NK-92 (cell line): ENCODE data around the gene CRAMP1.

Experiments used
- DNase-seq: peaks from one replicate; lab custom pipeline; 2025; ENCODE audit not compliant: unreplicated experiment; lab: John Stamatoyannopoulos, UW

The CRAMP1 gene, protein sequence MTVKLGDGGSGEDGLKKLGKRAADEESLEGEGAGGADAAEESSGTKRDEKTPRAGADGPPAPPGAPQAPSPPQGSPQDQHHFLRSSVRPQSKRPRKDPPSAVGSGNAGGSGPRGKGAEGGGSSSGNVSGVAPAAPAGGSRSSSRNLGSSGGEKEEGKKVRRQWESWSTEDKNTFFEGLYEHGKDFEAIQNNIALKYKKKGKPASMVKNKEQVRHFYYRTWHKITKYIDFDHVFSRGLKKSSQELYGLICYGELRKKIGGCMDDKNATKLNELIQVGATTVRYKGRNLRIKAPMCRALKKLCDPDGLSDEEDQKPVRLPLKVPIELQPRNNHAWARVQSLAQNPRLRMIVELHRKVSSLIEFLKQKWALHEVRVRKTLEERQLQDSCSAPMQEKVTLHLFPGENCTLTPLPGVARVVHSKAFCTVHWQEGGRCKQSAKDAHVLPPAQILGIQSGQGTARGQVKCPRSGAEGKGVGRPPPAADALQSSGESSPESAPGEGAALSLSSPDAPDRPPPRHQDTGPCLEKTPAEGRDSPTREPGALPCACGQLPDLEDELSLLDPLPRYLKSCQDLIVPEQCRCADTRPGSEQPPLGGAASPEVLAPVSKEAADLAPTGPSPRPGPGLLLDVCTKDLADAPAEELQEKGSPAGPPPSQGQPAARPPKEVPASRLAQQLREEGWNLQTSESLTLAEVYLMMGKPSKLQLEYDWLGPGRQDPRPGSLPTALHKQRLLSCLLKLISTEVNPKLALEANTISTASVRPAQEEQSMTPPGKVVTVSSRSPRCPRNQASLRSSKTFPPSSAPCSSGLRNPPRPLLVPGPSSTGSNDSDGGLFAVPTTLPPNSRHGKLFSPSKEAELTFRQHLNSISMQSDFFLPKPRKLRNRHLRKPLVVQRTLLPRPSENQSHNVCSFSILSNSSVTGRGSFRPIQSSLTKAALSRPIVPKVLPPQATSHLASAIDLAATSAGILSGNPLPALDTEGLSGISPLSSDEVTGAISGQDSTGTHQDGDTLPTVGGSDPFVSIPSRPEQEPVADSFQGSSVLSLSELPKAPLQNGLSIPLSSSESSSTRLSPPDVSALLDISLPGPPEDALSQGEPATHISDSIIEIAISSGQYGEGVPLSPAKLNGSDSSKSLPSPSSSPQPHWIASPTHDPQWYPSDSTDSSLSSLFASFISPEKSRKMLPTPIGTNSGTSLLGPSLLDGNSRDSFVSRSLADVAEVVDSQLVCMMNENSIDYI (N-terminal part only)

DNA sequence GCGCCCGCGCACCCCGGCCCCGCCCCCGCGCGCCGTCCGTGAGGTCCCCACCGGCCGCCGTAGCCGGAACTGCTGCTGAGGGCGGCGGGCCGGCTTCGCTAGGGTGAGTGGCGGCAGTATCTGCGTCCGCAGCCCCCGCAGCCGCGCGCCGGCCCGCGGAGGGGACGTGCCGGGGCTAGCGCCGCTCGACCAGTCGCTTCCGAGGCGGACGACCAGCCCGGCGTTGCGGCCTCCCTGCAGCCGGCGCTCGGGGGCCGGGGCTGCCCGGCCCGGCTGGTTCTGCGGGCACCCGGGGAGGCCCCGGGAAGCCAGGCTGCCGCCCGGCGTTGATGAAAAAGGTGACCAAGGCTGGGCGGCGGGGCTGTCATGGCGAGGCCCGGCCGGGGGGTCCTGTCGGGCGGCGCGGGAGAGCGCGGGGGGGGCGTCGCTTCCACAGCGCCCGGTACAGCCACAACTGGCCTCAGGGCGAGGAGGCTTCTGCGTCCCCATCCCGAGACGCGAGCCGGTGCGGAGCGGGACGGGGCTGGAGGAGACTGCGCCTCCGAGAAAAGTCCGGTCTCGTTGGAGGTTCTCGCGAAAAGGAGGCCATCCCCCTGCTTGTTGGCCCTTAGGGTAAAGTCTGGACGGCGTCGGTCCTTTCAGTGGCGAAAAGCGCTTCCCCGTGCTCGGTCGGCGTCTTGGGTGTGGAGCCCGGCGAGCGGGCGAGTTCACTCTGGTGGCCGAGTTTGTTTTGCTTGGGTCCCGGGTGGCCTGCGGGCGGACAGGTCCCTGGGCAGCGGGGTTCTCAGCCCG lies at the start of gene CRAMP1:
CRAMP1 (plus strand) TSS at position 41 of the 792 bp plus-strand sequence. CDS start 2,280 bp downstream, outside the sequence.
- DNase-seq = no peak

DNA sequence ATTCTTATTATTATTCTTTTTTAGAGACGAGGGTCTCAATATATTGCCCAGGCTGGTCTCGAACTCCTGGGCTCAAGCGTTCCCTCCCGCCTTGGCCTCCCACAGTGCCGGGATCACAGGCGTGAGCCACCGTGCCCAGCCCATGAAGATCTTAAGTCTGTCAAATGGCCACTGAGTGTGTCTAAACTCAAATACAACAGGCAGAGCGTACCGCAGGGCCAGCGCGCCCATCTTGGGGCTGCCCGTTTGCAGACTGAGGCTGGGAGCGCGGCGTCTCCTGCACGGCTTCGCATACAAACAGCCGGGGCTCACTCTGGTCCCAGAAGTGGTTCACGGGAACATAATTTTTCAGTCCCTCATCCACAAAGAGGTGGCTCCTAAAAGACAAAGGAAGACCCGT lies 48.4 kb upstream of the CRAMP1 start:
- DNase-seq = no peak

DNA sequence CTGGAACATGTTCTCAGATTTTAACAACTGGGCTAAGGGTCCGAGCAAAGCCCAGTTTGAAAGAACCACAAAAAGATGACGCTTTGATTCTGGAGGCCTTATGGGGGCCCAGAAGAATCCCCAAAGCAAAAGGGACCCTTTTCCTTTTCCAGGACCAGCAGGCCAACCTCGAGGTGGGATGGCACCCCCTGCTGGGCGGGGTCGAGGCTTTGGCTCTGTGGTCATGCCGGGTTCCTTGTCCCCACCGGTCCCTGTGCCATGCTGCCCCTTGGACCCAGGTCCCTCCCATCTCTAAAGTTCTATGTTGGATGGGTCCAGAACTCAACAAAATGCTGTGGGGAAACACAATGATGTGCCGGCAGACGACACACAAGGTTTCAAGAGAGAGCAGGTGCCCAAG lies 47.8 kb upstream of the CRAMP1 start:
- DNase-seq = no peak

DNA sequence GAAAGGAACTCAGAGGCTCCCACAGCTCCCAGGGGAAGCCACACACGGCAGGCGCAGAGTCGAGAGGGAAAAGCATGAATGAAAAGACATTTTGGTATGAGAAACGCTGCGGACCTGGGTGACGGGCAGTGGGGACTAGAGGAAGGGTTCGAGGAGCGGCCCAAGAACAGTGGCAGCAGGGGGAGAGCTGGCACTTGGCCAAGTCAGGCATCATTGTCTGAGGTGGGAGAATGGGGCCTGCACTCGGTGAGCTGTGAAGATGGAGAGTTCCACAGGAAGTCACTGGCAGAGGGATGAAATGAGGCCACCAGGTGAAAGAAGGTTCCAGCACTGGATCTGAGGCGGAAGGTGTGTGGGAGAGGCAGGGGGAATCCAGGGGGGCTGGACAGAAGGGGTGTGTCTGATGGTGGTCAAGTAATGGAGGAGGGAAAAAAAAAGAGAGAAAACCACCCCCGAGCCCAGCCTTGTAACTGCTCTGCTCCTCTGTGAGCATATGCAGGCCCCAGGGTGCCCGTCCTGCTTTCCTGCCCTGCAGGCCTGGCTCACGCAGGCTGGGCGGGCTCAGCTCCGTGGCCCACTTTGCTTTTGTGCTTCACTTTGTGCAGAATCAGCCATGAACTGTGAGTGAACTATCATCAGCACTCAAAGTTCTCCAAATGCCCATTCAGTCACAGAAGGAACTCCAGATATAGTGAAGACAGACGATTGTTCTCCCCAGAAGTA lies 46.9 kb upstream of the CRAMP1 start:
- DNase-seq = no peak

DNA sequence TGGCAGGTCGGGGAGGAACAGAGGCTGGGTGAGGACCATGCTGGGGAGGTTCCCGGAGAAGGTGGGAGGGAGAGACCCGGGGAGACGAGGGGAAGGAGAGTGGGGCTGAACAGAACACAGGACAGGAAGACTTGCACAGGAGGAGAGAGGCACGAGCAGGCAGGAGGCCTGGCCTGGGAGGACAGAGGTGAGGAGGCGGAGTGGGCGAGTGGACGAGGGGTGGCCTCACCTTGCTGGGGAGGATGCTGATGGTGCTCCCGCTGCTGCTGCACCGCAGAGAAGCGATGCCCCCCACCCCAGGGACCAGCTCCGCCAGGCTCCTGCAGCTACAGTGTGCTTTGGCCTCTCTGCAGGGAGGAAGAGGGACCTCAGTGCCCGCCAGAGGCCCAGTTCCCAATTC lies 44.2 kb upstream of the CRAMP1 start:
- DNase-seq = no peak

DNA sequence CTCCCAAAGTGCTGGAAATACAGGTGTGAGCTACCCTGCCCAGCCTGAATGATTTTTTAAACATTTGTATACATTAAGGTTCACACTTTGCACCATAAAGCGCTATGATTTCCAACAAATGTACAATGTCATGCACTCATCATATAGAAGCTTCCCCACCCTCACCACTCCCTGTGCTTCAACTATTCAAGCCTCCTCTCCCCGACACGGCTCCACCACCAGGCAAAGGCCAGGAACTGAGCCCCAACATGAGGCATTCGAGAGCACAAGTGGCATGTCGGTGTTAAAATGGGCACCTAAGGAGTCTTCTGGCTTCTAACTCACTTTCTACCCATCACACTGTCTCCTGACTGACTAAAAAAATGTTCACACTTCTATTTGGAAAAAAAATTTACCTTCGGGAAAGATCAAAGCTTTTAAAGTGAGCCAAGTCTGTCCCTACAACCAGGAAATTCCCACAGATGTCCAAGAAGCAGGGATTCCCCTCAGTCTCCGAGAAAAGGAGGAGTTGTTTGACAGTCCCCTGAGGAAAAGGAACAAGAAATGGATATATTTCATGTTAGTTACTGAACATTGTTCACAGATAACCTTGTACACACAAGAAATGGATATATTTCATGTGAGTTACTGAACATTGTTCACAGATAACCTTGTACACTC lies 41.0 kb upstream of the CRAMP1 start:
- no peak for DNase-seq

DNA sequence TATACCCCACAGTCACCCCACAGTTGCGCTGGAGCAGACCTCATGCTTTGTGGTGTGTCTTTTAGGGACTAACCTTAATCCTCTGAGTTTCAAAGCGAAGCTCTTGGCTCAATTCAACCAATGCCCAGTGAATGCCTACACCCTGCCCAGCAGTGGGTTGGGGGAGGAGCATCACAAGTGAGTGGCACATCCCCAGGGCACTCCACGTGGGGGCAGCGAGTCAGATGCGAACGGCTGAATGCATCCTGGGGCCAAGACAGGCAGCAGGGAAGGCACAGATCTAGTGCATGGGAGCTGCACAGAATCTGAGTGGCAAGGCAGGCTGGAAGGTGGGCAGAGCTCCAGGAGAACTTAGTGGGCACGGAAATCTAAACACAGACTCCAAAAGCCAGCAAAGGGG lies 39.5 kb upstream of the CRAMP1 start:
- no peak for DNase-seq

DNA sequence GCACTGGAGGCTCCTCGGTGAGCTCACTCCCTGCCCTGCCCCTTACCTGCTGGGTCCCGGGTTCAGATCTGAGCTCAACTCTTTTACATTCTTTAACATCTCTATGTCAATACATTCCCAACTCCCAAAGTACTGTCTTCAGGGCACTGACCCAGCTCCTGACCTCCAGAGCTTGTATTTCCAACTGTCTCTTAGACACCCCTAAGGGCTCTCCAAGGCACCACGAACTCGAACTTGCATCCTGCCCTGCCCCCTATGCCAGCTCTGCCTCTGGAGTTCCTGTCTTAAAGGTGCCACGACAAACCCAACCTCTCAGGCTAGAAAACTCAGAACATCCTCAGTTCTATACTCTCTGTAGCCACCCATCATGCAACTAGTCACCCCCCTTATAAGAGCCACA lies 38.9 kb upstream of the CRAMP1 start:
- DNase-seq = no peak

DNA sequence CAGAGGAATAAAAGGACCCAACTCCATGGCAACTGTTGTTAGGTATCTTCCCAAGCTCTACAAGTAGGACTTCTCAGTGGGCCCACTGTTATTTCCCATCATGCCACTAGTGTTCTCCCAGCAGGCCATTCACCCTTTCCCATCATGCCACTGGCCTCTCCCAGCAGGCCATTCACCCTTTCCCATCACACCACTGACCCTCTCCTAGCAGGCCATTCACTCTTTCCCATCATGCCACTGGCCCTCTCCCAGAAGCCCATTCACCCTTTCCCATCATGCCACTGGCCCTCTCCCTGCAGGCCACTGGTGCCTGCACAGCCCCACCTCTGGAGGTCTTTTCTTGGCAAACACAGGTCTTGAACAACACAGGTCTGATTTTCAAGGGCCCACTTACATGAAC lies 36.6 kb upstream of the CRAMP1 start:
- no peak for DNase-seq

DNA sequence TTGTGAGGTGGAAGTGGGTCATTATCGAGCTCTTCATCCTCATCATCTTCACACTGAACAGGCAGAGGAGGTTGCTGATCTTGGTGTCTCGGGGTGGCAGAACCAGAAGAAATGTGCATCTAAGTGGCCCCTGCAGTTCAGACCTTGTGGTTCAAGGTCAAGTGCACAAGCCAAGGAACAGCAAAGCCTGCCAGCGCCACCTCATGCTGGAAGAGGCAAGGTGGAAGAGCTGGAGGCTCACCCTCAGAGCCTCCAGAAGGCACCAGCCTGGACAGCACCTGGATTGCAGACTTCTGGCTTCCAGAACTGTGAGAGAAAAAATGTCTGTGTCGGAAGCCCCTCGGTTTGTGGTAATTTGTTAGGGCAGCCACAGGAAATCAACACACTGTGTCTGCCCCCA lies 32.9 kb upstream of the CRAMP1 start:
- no peak for DNase-seq

DNA sequence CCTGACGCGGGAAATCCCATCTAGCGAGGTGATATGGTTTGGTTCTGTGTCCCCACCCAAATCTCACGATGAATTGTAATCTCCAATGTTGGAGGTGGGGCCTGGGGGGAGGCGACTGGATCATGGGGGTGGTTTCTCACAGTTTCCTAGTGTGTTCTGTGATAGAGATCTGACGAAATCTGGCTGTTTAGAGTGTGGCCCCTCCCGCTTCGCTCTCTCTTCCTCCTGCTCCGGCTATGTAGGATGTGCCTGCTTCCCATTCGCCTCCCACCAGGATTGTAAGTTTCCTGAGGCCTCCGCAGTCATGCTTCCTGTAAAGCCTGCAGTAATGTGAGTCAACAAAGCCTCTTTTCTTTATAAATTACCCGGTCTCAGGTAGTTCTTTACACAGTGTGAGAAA lies 31.9 kb upstream of the CRAMP1 start:
- no peak for DNase-seq

DNA sequence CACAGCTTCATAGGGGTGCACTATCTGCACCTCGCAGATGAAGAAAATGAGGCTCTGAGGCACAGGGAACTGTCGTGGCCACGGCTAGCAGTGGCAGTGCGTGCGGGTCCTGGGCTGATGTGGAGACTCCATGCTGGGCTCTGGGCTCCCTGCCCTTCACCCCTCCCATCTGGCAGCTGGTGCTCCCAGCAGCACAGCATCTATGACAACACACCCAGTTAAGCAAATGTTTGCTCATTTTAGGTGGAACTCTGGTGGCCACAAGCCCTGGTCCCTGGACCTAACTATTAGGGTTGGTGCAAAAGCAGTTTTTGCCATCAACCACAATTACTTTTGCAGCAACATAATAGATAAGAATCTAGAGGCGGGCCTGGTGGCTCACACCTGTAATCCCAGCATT lies 31.2 kb upstream of the CRAMP1 start:
- no peak for DNase-seq

DNA sequence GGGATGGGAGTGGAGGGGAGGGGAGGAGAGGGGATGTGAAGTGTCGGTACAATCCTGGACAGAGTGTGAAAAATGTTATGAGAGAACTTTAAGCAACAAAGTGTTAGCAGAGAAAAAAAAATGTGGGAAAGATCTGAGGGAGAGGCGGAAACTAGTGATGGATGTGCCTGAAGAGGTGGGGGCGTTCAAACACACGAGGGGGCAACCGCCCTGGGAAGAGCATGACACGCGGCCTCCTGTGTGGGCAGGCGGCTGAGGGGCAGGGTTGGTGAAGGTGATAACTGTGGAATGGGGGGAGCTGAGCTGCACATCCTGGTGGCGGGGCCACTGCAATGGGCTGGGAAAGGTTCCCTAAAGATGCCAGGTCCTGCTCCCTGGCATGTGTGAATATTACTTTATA lies 30.4 kb upstream of the CRAMP1 start:
- DNase-seq = no peak

DNA sequence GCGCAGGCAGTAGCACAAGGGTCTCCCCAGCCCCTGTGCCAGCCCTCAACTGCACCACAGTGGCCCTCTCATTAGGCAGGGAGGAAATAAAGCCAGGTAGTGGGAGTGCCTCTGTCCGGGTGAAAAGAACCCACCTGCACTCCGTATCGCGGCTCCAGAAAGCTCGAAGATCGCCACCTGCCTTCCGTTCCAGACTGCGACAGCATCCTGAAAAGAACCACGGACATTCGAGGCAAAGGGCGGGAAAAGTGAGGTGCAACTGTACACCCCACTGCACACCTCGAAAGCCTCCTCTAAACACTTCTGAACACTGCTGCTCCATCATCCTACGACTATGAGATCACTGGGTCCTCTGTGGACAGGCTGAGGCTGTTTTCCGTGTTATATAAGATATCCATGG lies 29.0 kb upstream of the CRAMP1 start:
- DNase-seq = no peak

DNA sequence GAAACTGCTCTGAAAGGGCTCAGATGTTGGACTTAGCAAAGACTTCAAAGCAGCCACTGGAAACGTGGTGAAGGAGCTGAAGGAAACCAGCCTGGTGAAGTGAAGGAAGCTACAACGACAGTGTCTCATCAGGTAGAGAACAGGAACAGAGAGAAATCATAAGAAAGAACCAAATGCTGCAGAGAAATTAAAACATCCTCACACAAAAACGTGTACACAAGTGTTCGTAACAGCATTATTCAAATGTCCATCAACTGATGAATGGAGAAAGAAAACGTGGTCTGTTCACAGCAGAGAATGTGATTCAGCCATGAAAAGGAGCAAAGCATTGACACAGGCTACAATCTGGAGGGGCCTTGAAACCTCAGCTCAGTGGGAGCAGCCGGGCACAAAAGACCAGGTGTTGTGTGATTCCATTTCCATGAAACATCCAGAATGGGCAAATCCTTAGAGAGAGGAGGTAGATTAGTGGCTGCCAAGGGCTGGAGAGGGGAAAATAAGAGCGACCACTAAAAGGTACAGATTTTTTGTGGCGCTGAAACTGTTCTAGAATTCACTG lies 27.2 kb upstream of the CRAMP1 start:
- no peak for DNase-seq

DNA sequence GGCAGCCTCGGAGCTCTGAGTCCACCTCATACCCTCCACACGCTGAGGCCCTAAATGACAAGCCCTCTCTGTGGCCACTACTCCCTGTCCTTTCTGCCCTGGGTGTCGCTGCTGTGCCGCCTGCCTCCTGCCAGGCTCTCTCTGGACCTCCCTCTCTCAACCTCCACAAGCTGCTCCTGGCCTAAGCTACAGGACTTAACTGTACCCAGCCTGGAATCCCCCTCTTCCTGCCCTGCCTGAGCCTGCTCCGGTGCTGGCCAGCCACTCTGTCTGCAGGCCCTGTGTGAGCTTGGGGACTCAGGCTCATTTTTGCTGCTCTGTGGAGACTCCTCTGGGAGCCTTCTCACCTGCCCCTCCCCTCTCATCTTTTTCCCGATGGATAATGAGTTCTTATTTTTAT lies 21.8 kb upstream of the CRAMP1 start:
- DNase-seq = no peak

DNA sequence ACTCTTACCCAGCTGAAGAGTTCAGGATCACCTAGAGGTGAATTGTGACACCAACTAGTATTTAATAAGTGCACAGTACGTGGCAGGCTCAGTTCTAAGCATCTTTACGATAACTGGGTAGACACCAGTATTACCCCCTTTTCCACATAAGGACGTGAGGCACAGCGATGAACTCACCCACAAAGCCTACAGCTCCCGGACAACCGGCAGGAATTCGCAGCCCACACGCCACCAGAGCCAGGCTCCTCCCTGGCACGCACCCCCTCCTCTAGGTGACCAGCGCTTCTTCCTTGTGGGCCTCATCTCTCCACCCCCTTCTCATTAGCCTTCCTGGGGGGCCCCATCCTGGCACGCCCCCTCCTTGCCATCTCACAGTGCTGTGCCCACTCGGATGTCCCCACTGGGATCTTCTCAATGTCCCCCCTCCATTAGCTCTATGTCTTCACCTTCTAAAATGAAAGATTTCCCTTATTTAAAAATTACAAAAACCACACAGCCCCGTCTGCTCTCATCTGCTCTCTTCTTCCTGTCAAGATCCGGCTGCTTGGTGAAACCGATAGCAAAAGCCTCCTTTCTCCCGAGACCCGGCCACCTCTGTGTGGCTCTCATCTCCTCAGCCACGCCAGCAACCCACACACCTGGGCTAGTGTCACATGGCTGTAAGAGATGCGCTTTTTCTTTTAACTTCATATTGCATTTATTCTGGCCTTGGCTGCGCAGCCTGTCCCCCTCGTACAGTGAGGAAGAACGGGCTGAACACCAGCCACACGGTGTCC lies 21.0 kb upstream of the CRAMP1 start:
- no peak for DNase-seq

DNA sequence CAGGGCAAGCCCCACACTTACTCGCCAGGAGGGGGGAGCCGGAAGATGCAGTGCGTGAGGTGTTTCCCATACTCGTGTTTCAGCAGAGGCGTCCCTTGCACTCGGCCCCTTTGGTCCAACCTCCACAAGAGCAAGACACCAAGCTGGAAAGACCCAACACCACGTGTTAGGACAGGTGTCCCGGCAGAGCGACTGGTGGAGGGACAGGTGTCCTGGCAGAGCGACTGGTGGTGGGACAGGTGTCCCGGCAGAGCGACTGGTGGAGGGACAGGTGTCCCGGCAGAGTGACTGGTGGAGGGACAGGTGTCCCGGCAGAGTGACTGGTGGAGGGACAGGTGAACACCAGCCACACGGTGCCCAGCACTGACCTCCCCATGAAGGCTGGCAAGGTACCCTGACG lies 19.7 kb upstream of the CRAMP1 start:
- DNase-seq = no peak
